GM08714 (cell line): Measurements from ENCODE around the gene SLC25A52.

Experiments used
- H3K4me3 ChIP-seq: fragments of 200-500 bp; sonication (Bioruptor generic); 2 replicates; pipeline ENCODE4 v1.5.1; 2014; ENCODE audit warnings: mild to moderate bottlenecking, low read length, inconsistent platforms
- ZNF274 ChIP-seq: IDR thresholded peaks from 2 replicates; pipeline ENCODE4 v1.6.1; 2012; ENCODE audit warnings: mild to moderate bottlenecking, low read depth, low read length

The SLC25A52 gene

DNA sequence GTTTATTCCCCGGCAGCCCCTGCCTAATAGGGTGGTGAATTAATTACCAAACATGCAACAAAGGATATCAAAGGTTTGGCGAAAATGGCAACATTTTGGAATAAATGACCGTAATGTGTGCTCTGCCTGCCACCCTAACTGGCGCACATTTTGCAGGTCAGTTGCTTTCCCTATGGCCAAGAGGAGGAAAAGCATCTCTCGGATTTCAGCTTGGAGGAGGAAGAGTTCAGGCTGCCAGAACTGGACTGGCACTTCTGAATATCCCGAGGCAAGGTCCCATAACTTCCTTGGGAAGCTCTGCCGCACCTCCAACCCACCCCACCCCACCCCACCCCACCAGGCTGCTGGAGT, 37.1 kb downstream of the SLC25A52 start:
- H3K4me3 ChIP-seq = no peak overlapping the region
- TF ChIP-seq ZNF274 = no peak

DNA sequence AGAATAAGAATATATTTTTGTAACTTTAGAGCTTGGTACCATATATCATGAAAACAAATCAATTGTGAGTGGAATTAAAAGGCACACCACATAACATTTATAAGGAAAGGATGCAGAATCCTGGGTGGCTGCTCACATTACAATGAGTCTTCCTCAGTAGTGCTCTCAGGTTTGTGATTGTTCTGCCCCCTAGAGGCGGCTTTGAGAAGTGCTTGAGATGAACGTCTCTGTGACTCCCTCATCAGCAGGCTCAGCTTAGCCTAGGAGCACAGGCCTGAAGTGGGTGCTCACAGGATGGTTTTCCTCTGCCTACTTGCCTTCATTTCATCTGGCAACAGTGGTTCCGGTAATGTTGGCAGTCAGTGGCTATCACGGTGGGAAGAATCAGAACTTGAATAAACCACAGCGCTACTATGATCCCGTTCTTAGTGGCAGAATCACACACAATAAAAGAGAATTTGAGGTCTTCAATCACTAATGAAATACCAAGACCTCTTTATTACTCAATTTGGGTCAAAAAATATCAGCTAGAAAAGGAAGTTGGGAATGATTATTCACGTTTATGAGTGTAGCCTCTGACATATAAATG, 38.2 kb downstream of the SLC25A52 start:
- no peak overlapping the region for H3K4me3 ChIP-seq
- TF ChIP-seq ZNF274 = no peak

DNA sequence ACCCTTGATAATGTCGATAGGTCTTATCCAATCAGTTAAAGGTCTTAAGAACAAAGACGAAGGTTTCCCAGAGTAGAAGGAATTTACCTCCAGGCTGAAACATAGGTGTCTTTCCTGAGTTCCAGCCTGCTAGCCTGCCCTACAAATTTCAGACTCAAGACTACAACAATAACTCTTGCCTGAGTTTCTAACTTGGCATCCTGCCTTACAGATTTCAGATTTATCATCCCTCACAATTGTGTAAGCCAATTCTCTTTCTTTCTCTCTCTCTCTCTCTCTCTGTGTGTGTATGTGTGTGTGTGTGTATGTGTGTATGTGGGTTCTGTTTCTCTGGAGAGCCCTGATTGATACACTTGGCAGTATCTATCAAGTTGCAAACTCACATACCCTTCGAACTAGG, 39.1 kb downstream of the SLC25A52 start:
- no peak for TF ChIP-seq ZNF274
- no peak overlapping the region for H3K4me3 ChIP-seq

DNA sequence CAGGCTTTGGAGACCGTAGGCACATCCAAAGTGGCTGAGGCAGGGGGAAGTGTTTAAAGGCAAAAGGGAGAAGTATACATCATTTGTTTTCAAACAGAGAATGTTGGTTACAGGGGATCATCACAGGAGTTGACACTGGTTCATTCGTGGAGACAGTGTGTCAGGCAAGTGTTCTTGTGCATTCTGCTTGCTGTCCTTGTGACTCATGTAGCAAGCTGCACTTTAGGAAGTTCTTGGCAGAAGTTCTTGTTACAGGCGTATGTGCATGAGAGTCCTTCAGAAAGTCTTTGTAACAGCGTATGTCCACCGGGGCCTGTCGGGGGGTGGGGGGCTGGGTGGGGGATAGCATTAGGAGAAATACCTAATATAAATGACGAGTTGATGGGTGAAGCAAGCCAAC, 39.8 kb downstream of the SLC25A52 start:
- TF ChIP-seq ZNF274 = no peak
- H3K4me3 ChIP-seq = no peak overlapping the region

DNA sequence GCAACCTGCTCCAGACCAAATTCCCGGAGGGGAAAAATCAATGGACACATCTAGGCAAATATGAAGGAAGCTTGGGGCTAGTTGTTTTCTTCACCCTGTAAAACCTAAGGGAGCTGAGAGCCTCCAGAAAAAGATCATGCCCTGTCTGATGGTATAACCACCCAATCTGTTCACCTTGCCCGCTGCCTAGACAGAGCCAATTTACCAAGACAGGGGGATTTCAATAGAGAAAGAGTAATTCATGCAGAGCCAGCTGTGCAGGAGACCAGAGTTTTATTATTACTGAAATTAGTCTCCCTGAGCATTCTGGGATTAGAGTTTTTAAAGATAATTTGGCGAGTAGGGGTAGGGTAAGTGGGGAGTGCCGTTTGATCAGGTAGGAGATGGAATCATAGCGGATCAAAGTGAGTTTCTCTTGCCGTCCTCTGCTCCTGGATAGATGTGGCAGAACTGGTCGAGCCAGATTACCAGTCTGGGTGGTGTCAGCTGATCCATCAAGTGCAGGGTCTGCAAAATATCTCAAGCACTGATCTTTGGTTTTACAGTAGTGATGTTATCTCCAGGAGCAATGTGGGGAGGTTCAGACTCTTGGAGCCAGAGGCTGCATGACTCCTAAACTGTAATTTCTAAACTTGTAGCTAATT, 41.2 kb downstream of the SLC25A52 start:
- H3K4me3 ChIP-seq = no peak overlapping the region
- TF ChIP-seq ZNF274 = no peak

DNA sequence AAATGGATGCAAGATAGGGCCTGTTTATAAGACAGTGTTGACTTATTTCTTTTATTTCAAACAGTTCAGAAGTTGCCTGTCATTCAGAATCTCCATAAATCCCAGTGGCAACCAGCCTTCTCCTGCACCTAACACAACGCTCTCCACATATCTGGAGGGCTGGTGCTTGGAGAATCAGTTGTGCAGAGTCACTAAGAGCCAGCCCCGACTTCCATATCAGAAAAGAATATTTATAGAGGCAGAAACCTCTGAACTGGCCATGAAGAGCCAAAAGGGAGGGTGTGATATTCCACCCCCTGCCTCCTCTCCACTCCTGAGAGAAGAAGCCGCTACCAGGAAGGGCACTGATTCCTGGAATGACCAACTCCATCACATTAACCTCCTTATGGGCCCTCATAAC, 42.3 kb downstream of the SLC25A52 start:
- no peak overlapping the region for H3K4me3 ChIP-seq
- no peak for TF ChIP-seq ZNF274

DNA sequence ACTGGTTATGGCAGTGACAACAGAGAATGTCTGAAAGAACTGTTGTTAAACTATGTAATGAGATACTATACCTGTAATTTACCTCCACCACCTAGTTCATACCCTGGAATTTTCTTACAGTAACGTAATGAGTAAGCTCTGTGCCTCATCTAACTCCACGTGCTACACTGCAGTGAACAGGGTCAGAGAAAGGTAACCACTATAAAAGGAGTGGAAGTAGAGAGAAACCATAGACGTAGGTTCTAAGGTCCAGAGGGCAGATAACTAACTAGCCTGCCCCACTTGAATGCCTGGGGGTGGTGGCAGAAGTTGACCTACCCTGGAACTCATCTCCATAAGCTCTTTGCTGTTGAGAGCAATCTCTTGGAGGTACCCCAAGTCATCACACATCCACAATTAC, 44.3 kb downstream of the SLC25A52 start:
- no peak overlapping the region for H3K4me3 ChIP-seq
- no peak for TF ChIP-seq ZNF274

DNA sequence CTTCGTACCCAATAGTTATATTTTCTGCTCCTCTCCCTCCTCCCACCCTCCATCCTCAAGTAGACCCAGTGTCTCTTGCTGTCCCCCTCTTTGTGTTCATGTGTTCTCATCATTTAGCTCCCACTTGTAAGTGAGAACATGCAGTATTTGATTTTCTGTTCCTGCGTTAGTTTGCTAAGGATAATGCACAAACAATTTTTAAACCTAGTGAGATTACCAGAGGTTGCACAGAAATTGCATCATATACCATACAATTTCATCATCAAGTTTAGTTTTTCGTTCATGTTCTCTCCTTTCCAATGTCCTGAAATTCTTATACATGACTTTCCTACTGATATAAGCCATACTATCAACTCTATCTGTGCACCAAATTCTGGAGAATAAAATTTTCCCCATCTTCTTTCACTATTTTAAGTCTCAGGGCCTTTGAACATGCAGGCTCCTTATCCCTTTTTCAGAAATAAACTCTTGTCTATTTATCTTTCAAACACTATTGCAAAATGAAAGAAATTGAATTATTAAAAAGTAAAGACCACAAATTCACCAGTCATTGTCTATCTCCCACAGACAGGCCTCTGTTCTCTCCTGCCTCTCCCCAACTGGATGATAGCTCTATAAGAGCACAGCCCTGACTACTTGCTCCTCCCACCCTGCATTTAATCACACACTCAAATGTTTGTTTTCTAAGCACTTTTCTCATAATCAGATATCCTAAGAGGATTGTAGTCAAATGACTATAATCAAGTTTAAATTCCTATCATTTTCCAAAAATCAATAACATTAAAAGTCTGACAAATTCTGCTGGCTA, 49.1 kb downstream of the SLC25A52 start:
- no peak for TF ChIP-seq ZNF274

DNA sequence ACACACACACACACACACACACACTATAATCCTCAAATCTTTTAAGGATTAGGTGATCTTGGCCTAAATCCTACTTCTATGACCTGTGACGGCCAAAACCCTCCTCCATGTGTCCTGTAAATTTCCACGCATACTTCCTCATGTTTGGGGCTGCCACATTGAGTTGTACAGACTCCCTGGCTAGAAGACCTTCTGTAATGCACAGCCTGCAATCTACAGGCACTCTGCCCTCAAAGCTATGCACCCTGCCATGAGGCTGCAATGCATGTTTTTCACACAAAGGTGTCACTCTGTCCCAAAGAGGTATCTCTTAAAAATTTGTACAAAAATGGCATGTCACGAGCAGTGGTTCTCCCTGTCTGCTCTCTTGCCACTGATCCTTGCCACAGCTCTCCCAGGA, 49.9 kb downstream of the SLC25A52 start:
- TF ChIP-seq ZNF274 = no peak
- H3K4me3 ChIP-seq = no peak overlapping the region

More for the DNA sequence above, 49.1 kb downstream of the SLC25A52 start:
- H3K4me3 ChIP-seq = no peak overlapping the region
